H1 (cell line): ENCODE results near the gene KCNH5.

Experiments
- CTCF ChIP-seq, 3 experiments: IDR thresholded peaks; 1 replicate in 2 of 3; 2 replicates in 1 of 3; pipeline versions ENCODE4 v1.5.1 to v1.6.1; 2011; ENCODE audit warnings: low read length in 3 of 3, mild to moderate bottlenecking in 3 of 3, inconsistent platforms in 2 of 3, low read depth in 1 of 3, moderate library complexity in 1 of 3; ENCODE audit not compliant: insufficient read depth in 1 of 3; ENCODE audit errors: control extremely low read depth in 1 of 3
- POLR2AphosphoS5 ChIP-seq: IDR thresholded peaks from 2 replicates; pipeline ENCODE4 v1.6.1; 2011; ENCODE audit warnings: low read depth, low read length
- TF ChIP-seq, protein P1 (sequence below): IDR thresholded peaks from 2 replicates; pipeline ENCODE4 v1.6.1; 2011; ENCODE audit warnings: low read length, improper control_type of control experiment

GRCh38 chr14:63006531-63006930, 38.7 kb downstream of the KCNH5 start:
- no peak for TF ChIP-seq CTCF (IDR thresholded peaks at IDR 0.05; ENCODE audit: control extremely low read depth in 1 of 3, insufficient read depth in 1 of 3, low read depth in 1 of 3, low read length in 3 of 3)
- TF ChIP-seq, protein P1, sequence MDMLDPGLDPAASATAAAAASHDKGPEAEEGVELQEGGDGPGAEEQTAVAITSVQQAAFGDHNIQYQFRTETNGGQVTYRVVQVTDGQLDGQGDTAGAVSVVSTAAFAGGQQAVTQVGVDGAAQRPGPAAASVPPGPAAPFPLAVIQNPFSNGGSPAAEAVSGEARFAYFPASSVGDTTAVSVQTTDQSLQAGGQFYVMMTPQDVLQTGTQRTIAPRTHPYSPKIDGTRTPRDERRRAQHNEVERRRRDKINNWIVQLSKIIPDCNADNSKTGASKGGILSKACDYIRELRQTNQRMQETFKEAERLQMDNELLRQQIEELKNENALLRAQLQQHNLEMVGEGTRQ: no peak
- no peak for TF ChIP-seq POLR2AphosphoS5
